Tibial nerve (tissue), 4 donors: ENCODE measurements around the gene KCNAB2. TPM values are rescaled to one million over a fixed set of nuclear protein-coding genes. Genes with fewer than 3 reads are reported as not detected.
A peak's percentile ranks its signal among the peaks of the same experiment; 100 is the strongest.
"Not testable (repeated sequence)": the region's sequence is repeated elsewhere in the genome, so short reads cannot be mapped to it uniquely, and the experiment has no call there.

Experiments used
- DNase-seq, 2 donors: peaks; one replicate each; pipeline ENCODE4 v3.0.0-alpha.2; 2019; ENCODE audit warnings: low spot score in 2 of 2
- H3K27ac ChIP-seq, 4 donors: fragments of 200-600 bp; sonication (generic) in 3 of 4; one replicate each; pipeline ENCODE4 v1.5.1; 2017 to 2019; ENCODE audit warnings: mild to moderate bottlenecking in 1 of 4
- H3K27me3 ChIP-seq, 2 donors: fragments of 200-600 bp; sonication (generic) in 1 of 2; one replicate each; pipeline versions ENCODE4 v1.5.1 to v1.6.0; 2017 to 2019
- H3K36me3 ChIP-seq, 3 donors: fragments of 200-600 bp; sonication (generic); one replicate each; pipeline ENCODE4 v1.5.1; 2018 to 2019
- H3K4me1 ChIP-seq, 4 donors: fragments of 200-600 bp; sonication (generic) in 3 of 4; one replicate each; pipeline ENCODE4 v1.5.1; 2017 to 2019
- H3K4me3 ChIP-seq, 4 donors: fragments of 200-600 bp; sonication (generic) in 3 of 4; one replicate each; pipeline ENCODE4 v1.5.1; 2017 to 2019; ENCODE audit warnings: mild to moderate bottlenecking in 1 of 4, moderate library complexity in 1 of 4
- H3K9me3 ChIP-seq, 4 donors: fragments of 200-600 bp; sonication (generic) in 3 of 4; one replicate each; pipeline ENCODE4 v1.5.1; 2017 to 2019
- CTCF ChIP-seq, 5 experiments: fragments of 200-600 bp in 3 of 5; fragments of 450-650 bp in 2 of 5; sonication (generic) in 3 of 5; IDR thresholded peaks; one replicate each; pipeline ENCODE4 v1.5.1; 2016 to 2019; ENCODE audit warnings: antibody characterized with exemption in 5 of 5, mild to moderate bottlenecking in 3 of 5, moderate library complexity in 2 of 5
- EP300 ChIP-seq, 2 donors: sonication (generic); formaldehyde crosslinking; IDR thresholded peaks; one replicate each; pipeline ENCODE4 v1.6.1; 2017; ENCODE audit warnings: antibody characterized with exemption in 2 of 2, mild to moderate bottlenecking in 1 of 2
- POLR2A ChIP-seq, 2 donors: fragments of 450-650 bp; IDR thresholded peaks; one replicate each; pipeline ENCODE4 v1.6.1; 2017; ENCODE audit warnings: antibody characterized with exemption in 2 of 2, mild to moderate bottlenecking in 2 of 2, moderate library complexity in 2 of 2
- WGBS, 2 donors: methylation state at CpG; one replicate each; pipeline ENCODE4 v1.1.5; 2018; 5-methylcytosine and 5-hydroxymethylcytosine counted together
- total RNA-seq, 4 donors: library from RNA; depleted of rRNA; stranded (reverse); fragments of >200 nt; gene quantifications; one replicate each; pipeline ENCODE4 v1.1.0, GENCODE V29; 2016

Gene KCNAB2
- total RNA-seq, 4 donors from 2014 or later = 7.0 to 21.4 (median 13.8) TPM

GRCh38 chr1:6014130-6014999, 31.3 kb upstream of the KCNAB2 start:
- Histone ChIP-seq H3K36me3 (no peaks in the 10 kb centered on the region), H3K9me3 (no peaks in the 10 kb centered on the region), H3K4me3 (no peak overlapping the region), H3K4me1 (peaks cover 0 to 12% (median 0%) of the 10 kb centered on the region in 4 donors), H3K27ac (peak overlapping the region in 1 of 4 donors; percentile 17), H3K27me3 (no peaks in the 10 kb centered on the region)
- no peak for TF ChIP-seq CTCF (IDR thresholded peaks at IDR 0.05)
- no peak for TF ChIP-seq POLR2A (IDR thresholded peaks at IDR 0.05)
- no peak for TF ChIP-seq EP300 (IDR thresholded peaks at IDR 0.05)
- 74 to 79% methylated on average over 19 of the region's 19 CpGs for WGBS, 2 donors
- no peak for DNase-seq

- no peak for DNase-seq
- no peak for TF ChIP-seq CTCF (IDR thresholded peaks at IDR 0.05)
- no peak for TF ChIP-seq EP300 (IDR thresholded peaks at IDR 0.05)
- TF ChIP-seq POLR2A (IDR thresholded peaks at IDR 0.05) = no peak
- H3K27ac ChIP-seq = no peak overlapping the region
- 54 to 69% methylated on average over 19 to 21 of the region's 21 CpGs for WGBS, 2 donors
- H3K9me3 ChIP-seq = no peaks in the 10 kb centered on the region
- no peaks in the 10 kb centered on the region for H3K36me3 ChIP-seq
- H3K4me3 ChIP-seq = no peak overlapping the region
- H3K27me3 ChIP-seq = no peaks in the 10 kb centered on the region
- H3K4me1 ChIP-seq = peaks cover 0 to 12% (median 0%) of the 10 kb centered on the region in 4 donors
Observed at GRCh38 chr1:6016191-6016865, 29.4 kb upstream of the KCNAB2 start.

GRCh38 chr1:6017654-6018053, 28.0 kb upstream of the KCNAB2 start:
- H3K9me3 ChIP-seq, DNase-seq, H3K27ac ChIP-seq, H3K4me3 ChIP-seq, H3K27me3 ChIP-seq, H3K36me3 ChIP-seq: not testable (repeated sequence)
- peaks cover 0 to 12% (median 0%) of the 10 kb centered on the region in 4 donors for H3K4me1 ChIP-seq
- WGBS, 2 donors = 81 to 85% methylated on average over 7 of the region's 7 CpGs

- 81% methylated on average over 15 of the region's 15 CpGs for WGBS, 2 donors
- Histone ChIP-seq H3K9me3 (no peaks in the 10 kb centered on the region), H3K27ac (no peak overlapping the region), H3K27me3 (no peaks in the 10 kb centered on the region), H3K4me1 (peaks cover 0 to 12% (median 0%) of the 10 kb centered on the region in 4 donors), H3K4me3 (no peak overlapping the region), H3K36me3 (no peaks in the 10 kb centered on the region)
- no peak for TF ChIP-seq POLR2A (IDR thresholded peaks at IDR 0.05)
- no peak for TF ChIP-seq EP300 (IDR thresholded peaks at IDR 0.05)
- TF ChIP-seq CTCF (IDR thresholded peaks at IDR 0.05) = no peak
- no peak for DNase-seq
Observed at GRCh38 chr1:6019166-6019845, 26.4 kb upstream of the KCNAB2 start.

GRCh38 chr1:6022193-6022592, 23.5 kb upstream of the KCNAB2 start:
- DNase-seq = no peak
- H3K4me3 ChIP-seq = no peak overlapping the region
- H3K27me3 ChIP-seq = no peaks in the 10 kb centered on the region
- TF ChIP-seq CTCF (IDR thresholded peaks at IDR 0.05) = no peak
- no peak for TF ChIP-seq EP300 (IDR thresholded peaks at IDR 0.05)
- TF ChIP-seq POLR2A (IDR thresholded peaks at IDR 0.05) = no peak
- peaks cover 0 to 9% (median 4%) of the 10 kb centered on the region in 4 donors for H3K4me1 ChIP-seq
- no peaks in the 10 kb centered on the region for H3K36me3 ChIP-seq
- no peaks in the 10 kb centered on the region for H3K9me3 ChIP-seq
- WGBS, 2 donors = 80 to 93% methylated on average over 4 of the region's 4 CpGs
- no peak overlapping the region for H3K27ac ChIP-seq
